Peyer's patch (tissue), 4 donors: ENCODE results near the gene FILIP1L.

Source experiments
- POLR2A ChIP-seq, 2 donors: fragments of 450-650 bp; IDR thresholded peaks; one replicate each; pipeline ENCODE4 v1.5.1; 2017; ENCODE audit warnings: antibody characterized with exemption in 2 of 2, mild to moderate bottlenecking in 2 of 2, moderate library complexity in 2 of 2
- TF ChIP-seq, protein P1 (sequence below), 6 experiments: fragments of 450-650 bp in 4 of 6; fragments of 200-600 bp in 2 of 6; sonication (generic) in 1 of 6; IDR thresholded peaks; one replicate each; pipeline ENCODE4 v1.5.1; 2017 to 2019; ENCODE audit warnings: antibody characterized with exemption in 6 of 6, mild to moderate bottlenecking in 3 of 6, moderate library complexity in 1 of 6

DNA sequence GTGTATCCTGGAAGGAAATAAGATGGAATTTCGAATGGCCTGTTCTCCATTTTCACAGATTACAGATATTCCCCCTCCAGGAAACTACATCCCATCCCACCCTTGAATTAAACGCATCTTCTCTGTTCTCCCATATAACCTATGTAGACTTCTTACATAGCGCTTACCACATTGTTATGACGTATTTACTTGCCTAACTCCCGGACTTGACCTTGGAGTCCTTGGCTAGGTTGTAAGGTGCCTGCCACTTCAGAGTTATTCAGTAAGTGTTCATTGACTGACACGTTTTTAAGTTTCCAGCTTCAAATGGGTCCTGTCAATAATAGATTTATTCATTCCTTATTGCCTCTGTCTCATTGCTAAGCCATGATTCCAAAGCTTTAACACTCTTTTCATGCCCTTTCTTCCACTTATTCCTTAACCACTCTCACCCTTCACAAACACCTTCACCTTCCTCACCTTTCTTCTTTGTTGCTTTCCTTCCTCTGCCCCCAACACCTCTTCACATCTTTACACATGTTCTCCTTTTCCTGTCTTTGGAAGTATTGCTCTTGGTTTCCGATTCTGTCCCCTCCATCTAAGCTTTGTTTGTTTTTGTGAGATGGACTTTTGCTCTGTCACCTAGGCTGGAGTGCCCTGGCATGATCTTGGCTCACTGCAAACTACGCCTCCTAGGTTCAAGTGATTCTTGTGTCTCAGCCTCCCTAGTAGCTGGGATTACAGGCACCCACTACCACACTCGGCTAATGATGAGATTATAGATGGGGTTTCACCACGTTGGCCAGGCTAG, 158.3 kb downstream of the FILIP1L start:
- TF ChIP-seq, protein P1, sequence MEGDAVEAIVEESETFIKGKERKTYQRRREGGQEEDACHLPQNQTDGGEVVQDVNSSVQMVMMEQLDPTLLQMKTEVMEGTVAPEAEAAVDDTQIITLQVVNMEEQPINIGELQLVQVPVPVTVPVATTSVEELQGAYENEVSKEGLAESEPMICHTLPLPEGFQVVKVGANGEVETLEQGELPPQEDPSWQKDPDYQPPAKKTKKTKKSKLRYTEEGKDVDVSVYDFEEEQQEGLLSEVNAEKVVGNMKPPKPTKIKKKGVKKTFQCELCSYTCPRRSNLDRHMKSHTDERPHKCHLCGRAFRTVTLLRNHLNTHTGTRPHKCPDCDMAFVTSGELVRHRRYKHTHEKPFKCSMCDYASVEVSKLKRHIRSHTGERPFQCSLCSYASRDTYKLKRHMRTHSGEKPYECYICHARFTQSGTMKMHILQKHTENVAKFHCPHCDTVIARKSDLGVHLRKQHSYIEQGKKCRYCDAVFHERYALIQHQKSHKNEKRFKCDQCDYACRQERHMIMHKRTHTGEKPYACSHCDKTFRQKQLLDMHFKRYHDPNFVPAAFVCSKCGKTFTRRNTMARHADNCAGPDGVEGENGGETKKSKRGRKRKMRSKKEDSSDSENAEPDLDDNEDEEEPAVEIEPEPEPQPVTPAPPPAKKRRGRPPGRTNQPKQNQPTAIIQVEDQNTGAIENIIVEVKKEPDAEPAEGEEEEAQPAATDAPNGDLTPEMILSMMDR (IDR thresholded peaks at IDR 0.05), result no peak
- TF ChIP-seq POLR2A (IDR thresholded peaks at IDR 0.05), result no peak
